Stimulated activated CD8-positive, alpha-beta memory T cell treated with anti-CD3 and anti-CD28 coated beads, Interleukin-4, amount 100 ng/mL, for 24 hours (primary cell): ENCODE measurements around the gene PFDN2.

Experiments
- DNase-seq: peaks from one replicate; pipeline ENCODE4 v3.0.0-alpha.2; 2020; ENCODE audit warnings: low read depth

The PFDN2 gene

GRCh38 chr1:161051219-161051618, 66.6 kb downstream of the PFDN2 start:
- no peak for DNase-seq
